Skeletal muscle tissue (tissue), 4 donors: ENCODE measurements around the gene UGDH. TPM values are rescaled to one million over a fixed set of nuclear protein-coding genes. Genes with fewer than 3 reads are reported as not detected.

Experiments
- H3K27ac ChIP-seq: one replicate; pipeline ENCODE4 v1.7.0; 2013; ENCODE audit warnings: mild to moderate bottlenecking, low read depth, low read length, inconsistent platforms
- H3K27me3 ChIP-seq, 3 donors: one replicate each; pipeline ENCODE4 v1.7.0; 2013; ENCODE audit warnings: low read length in 3 of 3; ENCODE audit not compliant: control insufficient read depth in 3 of 3, insufficient read depth in 3 of 3
- H3K36me3 ChIP-seq, 3 donors: one replicate each; pipeline ENCODE4 v1.7.0; 2013; ENCODE audit warnings: low read length in 3 of 3; ENCODE audit not compliant: control insufficient read depth in 3 of 3, insufficient read depth in 3 of 3
- H3K4me1 ChIP-seq, 3 donors: one replicate each; pipeline ENCODE4 v1.7.0; 2013; ENCODE audit warnings: low read length in 3 of 3, mild to moderate bottlenecking in 3 of 3; ENCODE audit not compliant: control insufficient read depth in 3 of 3, insufficient read depth in 3 of 3
- H3K4me3 ChIP-seq, 3 donors: one replicate each; pipeline ENCODE4 v1.7.0; 2013; ENCODE audit warnings: low read length in 3 of 3
- H3K9ac ChIP-seq, 3 donors: one replicate each; pipeline ENCODE4 v1.7.0; 2013; ENCODE audit warnings: low read length in 3 of 3, mild to moderate bottlenecking in 3 of 3, moderate library complexity in 2 of 3, low read depth in 1 of 3
- H3K9me3 ChIP-seq, 3 donors: one replicate each; pipeline ENCODE4 v1.7.0; 2013; ENCODE audit warnings: low read length in 3 of 3; ENCODE audit not compliant: control insufficient read depth in 3 of 3
- total RNA-seq: library from RNA; depleted of rRNA; stranded (reverse); fragments of >200 nt; gene quantifications from one replicate; pipeline ENCODE4 v1.2.3, GENCODE V29; 2014
- donor health status: Osteomylitis.

Gene UGDH
- total RNA-seq, 1 donor from 2014 or later, result 30.8 TPM

GRCh38 chr4:39530682-39531081 lies 3.4 kb upstream of the UGDH start:
- Histone ChIP-seq H3K36me3 (peaks cover 0 to 13% (median 5%) of the 10 kb centered on the region in 3 donors), H3K9me3 (no peaks in the 10 kb centered on the region), H3K4me3 (no peak overlapping the region), H3K9ac (no peak overlapping the region), H3K27ac (no peak overlapping the region), H3K27me3 (no peaks in the 10 kb centered on the region), H3K4me1 (peaks cover 14 to 21% (median 15%) of the 10 kb centered on the region in 3 donors)

DNA sequence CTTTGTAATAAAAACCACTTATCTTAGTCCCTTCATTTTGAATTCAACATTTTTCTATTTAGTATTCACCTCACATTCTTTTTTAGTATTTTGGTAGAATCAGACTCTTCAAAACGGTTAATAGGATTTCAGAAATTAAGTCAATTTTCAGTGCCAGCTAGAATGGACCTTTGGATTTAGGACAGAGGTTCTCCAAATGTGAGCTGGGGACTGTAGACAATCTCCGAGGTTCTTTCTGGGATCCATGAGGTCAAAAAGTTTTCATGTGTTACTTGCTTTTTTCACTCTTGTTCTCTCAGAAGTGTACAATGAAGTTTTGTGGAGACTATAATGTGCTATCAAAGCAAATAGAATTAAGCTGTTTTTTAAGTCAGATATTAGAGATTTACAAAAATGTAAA lies 2.3 kb upstream of the UGDH start:
- Histone ChIP-seq H3K27ac (no peak overlapping the region), H3K4me3 (no peak overlapping the region)

DNA sequence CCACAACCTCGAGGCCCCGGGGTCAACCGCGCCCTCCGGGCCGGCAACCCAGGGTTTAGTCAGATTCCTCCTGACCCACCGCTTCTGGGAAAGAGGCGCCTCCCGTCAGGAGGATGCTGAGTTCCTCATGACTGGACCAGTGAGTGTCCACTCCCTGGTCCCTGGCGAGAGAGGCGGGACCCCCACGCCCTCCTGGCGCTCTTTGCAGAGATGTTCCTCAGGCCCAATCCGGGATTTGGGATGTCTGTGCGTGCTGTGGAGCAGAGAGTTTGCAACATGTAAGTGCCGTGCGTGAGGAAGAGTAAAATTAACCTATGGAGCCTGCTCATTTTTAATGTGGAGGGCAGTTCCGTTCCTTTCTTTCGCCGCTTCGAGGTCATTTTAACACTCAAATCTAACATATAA lies 824 bp upstream of the UGDH start:
- Histone ChIP-seq H3K27me3 (no peaks in the 10 kb centered on the region), H3K4me1 (peaks cover 14 to 21% (median 15%) of the 10 kb centered on the region in 3 donors), H3K9me3 (no peaks in the 10 kb centered on the region), H3K4me3 (peak overlapping the region; percentile 93 to 98 (median 98)), H3K27ac (peak overlapping the region; percentile 90), H3K36me3 (peaks cover 0 to 10% (median 7%) of the 10 kb centered on the region in 3 donors), H3K9ac (peak overlapping the region; percentile 83 to 94 (median 90))

More for the DNA sequence above, 2.3 kb upstream of the UGDH start:
- Histone ChIP-seq H3K4me1 (peaks cover 14 to 21% (median 15%) of the 10 kb centered on the region in 3 donors), H3K36me3 (peaks cover 0 to 13% (median 7%) of the 10 kb centered on the region in 3 donors), H3K9me3 (no peaks in the 10 kb centered on the region), H3K9ac (no peak overlapping the region), H3K27me3 (no peaks in the 10 kb centered on the region)

DNA sequence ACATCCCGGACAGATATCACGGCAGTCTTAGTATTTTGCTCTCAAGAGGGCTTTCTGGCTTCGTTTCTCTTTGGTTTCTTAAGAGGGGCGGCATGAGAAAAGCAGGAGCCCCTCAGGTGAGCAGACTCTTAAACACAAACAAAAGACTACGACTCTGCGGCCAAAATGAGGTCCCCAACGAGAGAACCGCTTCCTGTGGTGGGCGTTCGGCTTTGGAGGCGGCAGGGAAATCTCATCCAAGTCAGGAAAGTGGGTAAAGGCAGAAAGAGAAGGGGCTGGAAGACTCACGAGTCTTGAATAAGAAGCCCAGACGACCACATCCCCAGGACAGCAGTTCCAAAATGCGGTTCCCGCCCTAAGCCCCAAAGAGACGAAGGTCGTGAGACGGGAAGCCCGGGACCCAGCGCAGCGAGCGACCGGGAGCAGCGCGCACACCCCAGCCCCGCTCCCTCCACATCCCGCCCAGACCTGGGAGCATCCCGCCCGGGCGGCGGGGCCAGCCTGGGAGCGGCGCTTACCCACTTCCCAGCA lies 409 bp downstream of the UGDH start:
- Histone ChIP-seq H3K9me3 (no peaks in the 10 kb centered on the region), H3K36me3 (peaks cover 0 to 5% (median under 1%) of the 10 kb centered on the region in 3 donors), H3K4me1 (peaks cover 14 to 21% (median 15%) of the 10 kb centered on the region in 3 donors), H3K9ac (peak overlapping the region; percentile 86 to 94 (median 90)), H3K27ac (peak overlapping the region; percentile 90), H3K4me3 (peak overlapping the region; percentile 93 to 98 (median 98)), H3K27me3 (no peaks in the 10 kb centered on the region)

- Histone ChIP-seq H3K27me3 (no peaks in the 10 kb centered on the region), H3K4me3 (peak overlapping the region; percentile 93 to 98 (median 98)), H3K36me3 (peaks cover 0 to 5% (median 0%) of the 10 kb centered on the region in 3 donors), H3K9ac (peak overlapping the region; percentile 86 to 94 (median 90)), H3K4me1 (peaks cover 14 to 21% (median 15%) of the 10 kb centered on the region in 3 donors), H3K27ac (peak overlapping the region; percentile 90), H3K9me3 (no peaks in the 10 kb centered on the region)
Observed at GRCh38 chr4:39525822-39526690, 1.2 kb downstream of the UGDH start.

GRCh38 chr4:39524161-39524957 lies 2.9 kb downstream of the UGDH start:
- peaks cover 0 to 1% (median 0%) of the 10 kb centered on the region in 3 donors for H3K36me3 ChIP-seq
- no peaks in the 10 kb centered on the region for H3K9me3 ChIP-seq
- H3K27me3 ChIP-seq, result no peaks in the 10 kb centered on the region
- no peak overlapping the region for H3K27ac ChIP-seq
- H3K4me1 ChIP-seq, result peaks cover 14 to 21% (median 15%) of the 10 kb centered on the region in 3 donors
- no peak overlapping the region for H3K4me3 ChIP-seq
- peak overlapping the region in 1 of 3 donors; percentile 10 for H3K9ac ChIP-seq

DNA sequence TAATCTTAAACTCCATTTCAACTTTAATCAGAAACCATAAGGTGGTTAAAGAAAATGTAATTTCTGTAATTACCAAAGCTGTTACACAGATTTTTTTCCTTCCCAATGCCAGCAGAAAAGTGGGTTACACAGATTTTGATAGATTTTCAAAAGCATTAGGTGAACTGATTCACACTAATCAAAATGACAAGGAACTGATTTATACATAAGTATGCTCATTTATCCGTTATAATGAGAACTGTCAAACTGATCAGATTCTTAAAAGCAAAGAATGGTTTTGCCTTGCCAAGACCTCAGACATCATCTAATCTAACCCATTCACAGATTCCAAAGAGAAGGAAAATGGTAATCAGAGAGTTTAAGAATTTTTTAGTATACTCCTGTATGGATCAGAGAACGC lies 5.2 kb downstream of the UGDH start:
- Histone ChIP-seq H3K9ac (peak overlapping the region in 1 of 3 donors; percentile 17), H3K9me3 (no peaks in the 10 kb centered on the region), H3K27ac (no peak overlapping the region), H3K4me1 (peaks cover 7 to 10% (median 8%) of the 10 kb centered on the region in 3 donors), H3K27me3 (no peaks in the 10 kb centered on the region), H3K4me3 (no peak overlapping the region), H3K36me3 (peaks cover 0 to 5% (median 5%) of the 10 kb centered on the region in 3 donors)

DNA sequence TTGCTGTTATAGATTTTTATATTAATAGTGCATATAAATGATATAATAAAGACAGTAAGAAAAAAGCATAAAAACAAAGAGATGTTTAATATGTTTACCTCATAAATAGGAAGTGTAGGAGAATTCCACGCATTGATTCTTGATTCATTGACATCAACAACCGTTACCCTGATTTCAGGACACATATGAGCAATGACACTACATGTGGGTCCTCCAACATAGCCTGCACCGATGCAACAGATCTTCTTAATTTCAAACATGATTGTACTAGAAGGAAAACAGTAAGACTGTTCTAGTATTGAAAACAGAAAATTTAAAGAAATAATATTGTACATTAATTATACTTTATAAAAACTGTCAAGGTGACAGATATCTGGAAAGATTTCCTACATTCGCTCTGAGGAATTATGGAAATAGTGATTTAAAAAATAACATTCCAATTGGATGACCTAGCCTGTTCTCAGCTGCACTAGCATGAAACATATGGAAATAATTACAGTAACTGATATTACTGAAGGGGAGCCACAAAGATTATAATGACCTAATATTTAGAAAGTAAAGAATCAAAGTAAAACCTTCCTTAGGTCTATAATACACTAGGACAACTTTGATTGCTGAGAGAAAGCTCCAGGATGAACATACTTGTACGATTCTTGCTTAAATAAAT lies 5.9 kb downstream of the UGDH start:
- H3K27ac ChIP-seq, result no peak overlapping the region
- no peaks in the 10 kb centered on the region for H3K27me3 ChIP-seq
- H3K9me3 ChIP-seq, result no peaks in the 10 kb centered on the region
- H3K4me3 ChIP-seq, result no peak overlapping the region
- peaks cover 0 to 5% (median 5%) of the 10 kb centered on the region in 3 donors for H3K36me3 ChIP-seq
- peaks cover 3 to 7% (median 4%) of the 10 kb centered on the region in 3 donors for H3K4me1 ChIP-seq
- peak overlapping the region in 1 of 3 donors; percentile 17 for H3K9ac ChIP-seq

- Histone ChIP-seq H3K36me3 (peaks cover 0 to 7% (median 5%) of the 10 kb centered on the region in 3 donors), H3K4me3 (no peak overlapping the region), H3K9ac (no peak overlapping the region), H3K27ac (no peak overlapping the region), H3K27me3 (no peaks in the 10 kb centered on the region), H3K4me1 (no peaks in the 10 kb centered on the region), H3K9me3 (no peaks in the 10 kb centered on the region)
Observed at GRCh38 chr4:39518484-39518883, 8.8 kb downstream of the UGDH start.
